Activated CD4-positive, alpha-beta T cell treated with anti-CD3 and anti-CD28 coated beads, Interleukin-2, amount 50 U/mL, for 24 hours (primary cell): ENCODE results near the gene PCCA.
"Not testable (repeated sequence)": the region's sequence is repeated elsewhere in the genome, so short reads cannot be mapped to it uniquely, and the experiment has no call there.

Source experiments
- DNase-seq, 2 donors: peaks; one replicate each; pipeline ENCODE4 v3.0.0-alpha.2; 2020; ENCODE audit warnings: low read depth in 1 of 2, low spot score in 1 of 2

Gene PCCA

DNA sequence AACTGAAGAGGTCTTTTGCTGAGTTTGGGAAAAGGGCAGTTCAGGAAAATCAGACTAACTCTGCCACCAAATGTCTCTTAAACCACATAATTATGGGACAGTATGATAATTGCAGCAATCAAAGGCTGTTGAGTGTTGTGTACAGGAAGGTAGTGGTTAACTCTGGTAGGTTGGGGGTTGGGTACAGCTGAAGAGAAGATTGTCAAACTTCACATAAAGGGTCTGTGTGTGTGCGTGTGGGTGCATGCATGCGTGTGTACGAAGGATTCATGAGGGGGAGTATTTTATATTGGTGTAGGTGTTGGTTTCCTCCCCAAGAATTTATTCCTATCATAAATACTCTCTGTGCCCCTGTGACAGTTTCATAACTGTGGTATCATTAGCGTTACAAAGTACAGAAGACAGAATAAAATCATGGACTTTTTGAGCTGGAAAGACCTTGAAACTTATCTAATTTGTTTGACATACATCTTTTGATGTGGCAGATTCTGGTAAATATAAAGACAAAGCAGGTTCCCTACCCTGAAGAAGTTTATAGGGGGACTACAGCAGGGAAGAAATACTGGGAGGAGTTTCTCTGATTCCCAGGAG lies 94.1 kb downstream of the PCCA start:
- DNase-seq, result no peak

DNA sequence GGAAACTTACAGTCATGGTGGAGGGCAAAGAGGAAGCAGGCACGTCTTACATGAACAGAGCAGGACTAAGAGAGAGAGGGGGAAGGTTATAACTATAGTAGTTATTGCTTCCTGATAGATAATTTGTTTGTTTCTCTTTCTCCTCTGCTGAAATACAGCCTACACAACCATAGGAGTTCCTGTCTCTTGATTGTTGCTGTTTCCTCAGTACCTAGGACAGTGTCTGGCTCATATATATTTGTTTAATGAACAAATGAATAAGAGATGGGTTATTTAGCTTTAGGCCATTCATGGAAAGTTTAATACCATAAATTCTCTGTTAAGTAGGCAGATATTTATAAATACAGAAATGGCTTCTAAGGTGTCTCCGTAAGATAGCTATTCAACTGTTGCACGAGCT lies 95.2 kb downstream of the PCCA start:
- no peak for DNase-seq

DNA sequence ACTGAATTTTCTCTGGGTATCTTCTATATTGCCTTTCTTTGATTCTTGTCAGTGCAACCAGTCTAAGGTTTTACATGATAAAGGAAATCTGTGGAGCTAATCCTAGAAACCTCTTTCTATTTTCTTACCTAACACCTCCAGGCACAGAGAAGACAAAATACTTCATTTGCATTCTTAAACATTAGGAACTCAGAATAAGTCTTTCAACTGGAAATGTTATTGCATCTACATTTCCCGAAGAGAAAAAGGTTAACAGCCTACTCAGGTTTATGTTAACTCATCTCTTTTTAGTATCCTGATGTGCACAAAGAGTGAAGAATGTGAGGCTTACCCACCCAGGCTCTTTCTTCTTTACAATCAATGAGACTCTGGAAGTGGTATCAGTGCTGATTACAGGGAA lies 106.7 kb downstream of the PCCA start:
- no peak for DNase-seq

DNA sequence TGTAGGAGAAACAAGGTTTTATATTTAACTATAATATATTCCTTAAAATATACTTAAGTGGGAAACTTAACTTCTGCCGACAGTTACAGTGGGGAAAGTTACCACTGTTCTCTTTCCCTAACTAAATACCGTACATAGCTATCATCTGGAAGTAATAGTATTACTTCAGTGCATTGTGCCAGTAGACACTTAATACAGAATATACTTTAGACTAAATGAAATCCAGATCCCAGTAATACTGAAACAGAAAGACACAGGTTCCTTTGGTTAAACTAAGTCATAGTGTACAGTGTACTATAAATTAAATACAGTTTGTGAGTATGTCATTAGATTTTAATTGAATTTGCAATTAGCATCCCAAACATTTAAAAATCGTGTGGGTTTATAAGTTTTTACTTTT lies 107.5 kb downstream of the PCCA start:
- DNase-seq, result no peak

DNA sequence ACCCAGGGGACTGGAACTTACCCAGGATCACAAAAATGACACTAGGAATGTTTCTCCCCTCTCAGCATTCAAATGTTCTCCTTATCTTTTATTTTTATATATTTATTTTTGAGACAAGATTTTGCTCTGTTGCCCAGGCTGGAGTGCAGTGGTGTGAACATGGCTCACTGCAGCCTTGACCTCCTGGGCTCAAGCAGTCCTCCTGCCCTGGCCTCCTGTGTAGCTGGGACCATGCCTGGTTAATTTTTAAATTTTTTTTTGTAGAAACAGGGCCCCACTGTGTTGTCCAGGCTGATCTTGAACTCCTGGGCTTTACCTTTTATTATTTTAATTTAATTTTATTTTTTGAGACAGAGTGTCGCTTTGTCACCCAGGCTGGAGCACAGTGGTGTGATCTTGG lies 108.2 kb downstream of the PCCA start:
- no peak for DNase-seq

DNA sequence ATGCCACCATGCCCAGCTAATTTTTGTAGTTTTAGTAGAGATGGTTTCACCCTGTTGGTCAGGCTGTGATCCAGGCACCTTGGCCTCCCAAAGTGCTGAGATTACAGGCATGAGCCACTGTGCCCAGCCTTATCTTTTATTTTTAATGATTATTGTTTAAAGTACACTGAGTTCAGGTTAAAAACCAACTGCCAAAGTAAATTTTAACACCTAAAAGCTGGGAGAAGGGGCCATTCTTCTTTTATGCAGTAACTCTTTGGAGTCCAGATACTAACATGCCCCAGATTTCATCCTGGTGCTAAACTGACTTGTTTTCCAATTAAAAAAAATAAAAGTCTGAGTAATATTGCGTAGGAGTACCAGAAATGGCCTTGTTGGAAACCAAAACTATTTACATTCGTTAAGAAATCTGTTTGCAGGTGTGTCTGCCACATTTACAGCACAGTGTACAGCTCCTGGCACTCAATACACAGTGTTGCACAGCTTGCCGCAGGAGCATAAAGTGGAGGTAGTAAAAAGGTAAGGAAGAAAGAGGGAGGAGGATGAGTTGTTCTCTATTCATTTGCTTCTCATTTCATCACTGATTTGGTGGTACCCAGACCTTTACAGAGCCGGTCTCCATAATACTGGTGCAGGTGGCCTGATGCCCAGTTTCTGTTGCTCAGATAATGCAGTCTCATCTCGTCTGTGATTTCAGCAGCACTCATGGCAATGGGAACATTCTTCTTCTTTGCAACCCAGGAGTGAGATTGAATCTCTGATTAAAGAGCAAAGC lies 108.9 kb downstream of the PCCA start:
- DNase-seq, result no peak

DNA sequence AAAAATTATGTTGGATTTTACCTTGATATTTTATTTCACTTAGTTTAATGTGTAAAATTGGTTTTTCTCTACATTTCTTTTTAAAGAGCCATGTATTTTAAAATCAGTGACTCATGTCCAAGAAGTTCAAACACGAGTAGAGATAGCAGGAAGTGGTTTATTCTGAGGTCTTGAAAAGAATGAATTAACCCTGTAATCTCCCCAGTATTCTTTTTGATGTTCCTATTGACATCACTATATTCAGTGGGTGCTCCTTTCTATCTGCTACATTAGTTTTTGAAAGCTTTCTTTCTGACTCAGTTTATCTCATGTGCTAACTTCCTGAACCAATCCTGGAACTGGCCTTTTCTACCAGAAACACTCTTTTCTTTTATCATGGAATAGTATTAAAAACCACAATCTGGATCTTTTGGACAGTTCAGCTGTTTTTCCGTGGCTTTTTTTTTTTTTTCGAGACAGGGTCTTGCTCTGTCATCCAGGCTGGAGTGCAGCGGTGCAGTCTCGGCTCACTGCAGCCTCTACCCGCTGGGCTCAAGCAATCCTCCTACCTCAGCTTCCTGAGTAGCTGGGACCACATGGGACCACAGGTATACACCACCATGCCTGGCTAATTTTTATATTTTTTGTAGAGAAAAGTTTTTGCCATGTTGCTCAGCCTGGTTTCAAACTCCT lies 114.9 kb downstream of the PCCA start:
- no peak for DNase-seq

DNA sequence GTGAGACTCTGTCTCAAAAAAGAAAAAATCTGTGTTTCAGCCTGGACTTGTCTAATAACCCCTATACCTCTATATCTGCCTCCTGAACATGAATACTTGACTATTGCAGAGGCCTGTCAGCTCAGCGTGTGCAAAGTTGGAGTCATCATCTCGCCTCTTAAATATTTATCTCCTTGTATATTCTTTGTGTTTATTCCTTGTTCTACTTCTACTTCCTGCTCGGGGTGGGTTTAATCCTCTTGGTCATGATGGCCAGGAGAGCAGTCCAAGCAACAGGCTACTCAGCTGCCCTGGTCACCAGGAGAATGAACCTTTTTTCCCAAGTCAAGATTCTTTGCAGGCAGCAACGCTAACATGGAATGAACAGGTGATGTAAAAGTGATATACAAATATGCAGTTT lies 119.1 kb downstream of the PCCA start:
- no peak for DNase-seq

DNA sequence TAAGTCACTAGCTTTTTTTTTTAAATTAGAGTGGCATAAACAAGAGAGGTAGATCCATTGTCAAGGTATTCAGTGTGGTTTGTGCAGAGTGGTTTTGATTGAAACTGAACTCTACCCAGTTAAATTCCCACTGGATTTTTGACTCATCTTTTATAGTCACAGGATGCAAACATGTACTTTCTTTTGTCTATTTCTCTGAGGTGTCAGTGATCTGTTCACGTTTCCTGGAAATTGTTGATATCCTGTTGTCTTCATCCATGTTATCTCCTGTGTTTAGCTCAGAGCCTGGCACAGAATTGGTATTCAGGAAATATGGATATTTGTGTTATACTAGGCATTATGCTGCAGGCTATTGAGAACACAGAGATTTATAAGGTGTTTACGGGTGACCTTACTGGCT lies 119.7 kb downstream of the PCCA start:
- DNase-seq, result no peak

DNA sequence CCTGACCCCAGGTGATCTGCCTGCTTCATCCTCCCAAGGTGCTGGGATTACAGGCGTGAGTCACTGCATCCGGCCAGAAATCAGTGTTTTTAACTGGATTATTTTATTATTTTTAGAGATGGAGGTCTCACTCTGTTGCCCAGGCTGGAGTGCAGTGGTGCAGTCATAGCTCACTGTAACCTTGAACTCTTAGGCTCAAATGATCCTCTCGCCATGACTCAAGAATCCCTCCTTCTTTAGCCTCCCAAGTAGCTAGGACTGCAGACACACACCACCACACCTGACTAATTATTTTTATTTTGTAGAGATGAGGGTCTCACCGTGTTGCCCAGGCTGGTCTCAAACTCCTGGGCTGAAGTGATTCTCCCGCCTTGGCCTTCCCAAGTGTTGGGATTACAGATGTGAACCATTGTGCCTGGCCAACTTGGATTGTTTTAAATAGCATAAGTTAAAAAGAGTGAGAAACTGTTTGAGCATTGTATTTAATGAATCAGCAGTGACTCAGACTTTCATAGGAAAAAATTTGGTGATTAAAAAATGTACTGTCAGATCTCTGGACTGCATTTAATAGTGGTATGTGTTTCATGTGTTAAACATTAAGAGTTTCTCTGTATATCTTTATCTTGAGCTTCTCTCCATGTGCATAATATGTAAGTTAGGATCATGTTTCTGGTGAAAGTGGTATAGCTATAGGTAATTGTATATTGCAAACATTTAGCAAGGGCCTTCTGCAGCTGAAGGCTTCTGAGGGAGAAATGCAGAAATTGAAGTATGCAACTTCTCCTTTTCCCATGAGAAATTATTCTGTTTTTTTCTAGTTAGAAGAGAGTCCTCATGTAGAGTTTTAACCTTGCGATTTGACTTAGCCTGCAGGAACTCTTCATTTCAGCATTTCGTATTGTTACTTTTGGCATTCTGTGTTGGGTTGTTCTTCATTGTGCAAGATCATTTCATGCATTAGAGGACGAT lies 121.2 kb downstream of the PCCA start:
- no peak for DNase-seq

DNA sequence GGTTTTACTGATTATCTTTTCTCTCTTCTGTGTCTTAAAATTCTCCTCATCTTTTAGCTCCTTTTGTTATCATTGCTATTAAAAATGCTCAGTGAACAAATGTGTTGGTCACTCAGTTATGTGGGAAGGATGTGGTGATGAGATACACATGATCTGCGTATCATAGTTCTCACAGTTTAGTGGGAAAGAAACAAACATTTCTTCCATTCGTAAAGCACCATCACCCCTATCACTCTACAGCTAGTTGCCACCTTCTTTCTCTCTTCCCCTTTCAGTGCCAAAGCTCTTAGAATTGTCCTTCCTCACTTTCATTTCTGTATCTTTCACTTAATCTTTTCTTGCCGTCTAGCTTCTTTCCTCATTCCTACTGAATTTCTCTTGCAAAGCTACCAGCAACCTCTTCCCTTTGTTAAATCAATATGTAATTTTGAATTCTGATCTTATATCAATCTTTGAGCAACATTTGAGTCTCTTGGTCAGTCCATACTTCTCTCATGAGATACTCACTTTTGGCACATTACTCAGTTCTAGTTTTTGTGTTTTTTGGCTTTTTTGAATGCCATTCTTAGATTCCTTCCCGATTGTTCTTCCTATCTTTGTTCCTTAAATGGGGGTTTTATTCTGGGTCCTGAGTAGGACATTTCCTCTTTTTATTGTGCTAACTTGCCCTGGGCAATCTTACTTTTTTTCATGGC lies 122.3 kb downstream of the PCCA start:
- no peak for DNase-seq

DNA sequence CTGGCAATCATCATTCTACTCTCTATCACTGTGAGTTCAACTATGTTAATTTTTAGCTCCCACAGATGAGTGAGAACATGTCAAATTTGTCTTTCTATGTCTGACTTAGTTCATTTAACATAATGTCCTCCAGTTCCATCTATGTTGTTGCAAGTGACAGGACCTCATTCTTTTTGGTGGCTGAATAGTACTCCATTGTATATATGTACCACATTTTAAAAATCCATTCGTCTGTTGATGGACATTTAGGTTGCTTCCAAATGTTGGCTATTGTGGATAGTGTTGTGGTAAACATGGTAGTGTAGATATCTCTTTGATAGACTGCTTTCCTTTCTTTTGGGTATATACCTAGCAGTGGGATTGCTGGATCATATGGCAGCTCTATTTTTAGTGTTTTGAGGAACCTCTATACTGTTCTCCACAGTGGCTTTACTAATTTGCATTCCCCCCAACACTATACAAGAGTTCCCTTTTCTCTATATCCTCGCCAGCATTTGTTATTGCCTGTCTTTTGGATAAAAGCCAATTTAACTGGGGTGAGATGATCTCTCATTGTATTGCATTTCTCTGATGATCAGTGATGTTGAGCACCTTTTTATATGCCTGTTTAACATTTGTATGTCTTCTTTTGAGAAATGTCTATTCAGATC lies 124.1 kb downstream of the PCCA start:
- DNase-seq, result no peak

DNA sequence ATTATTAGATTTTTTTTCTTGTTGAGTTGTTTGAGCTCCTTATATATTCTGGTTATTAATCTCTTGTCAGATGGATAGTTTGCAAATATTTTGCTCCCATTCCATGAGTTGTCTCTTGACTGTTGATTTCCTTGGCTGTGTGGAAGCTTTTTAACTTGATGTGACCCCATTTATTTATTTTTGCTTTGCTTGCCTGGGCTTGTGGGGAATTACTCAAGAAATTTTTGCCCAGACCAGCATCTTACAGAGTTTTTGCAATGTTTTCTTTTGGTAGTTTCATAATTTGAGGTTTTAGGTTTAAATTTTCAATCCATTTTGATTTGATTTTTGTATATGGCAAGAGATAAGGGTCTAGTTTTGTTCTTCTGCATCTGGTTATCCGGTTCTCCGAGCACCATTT lies 124.7 kb downstream of the PCCA start:
- no peak for DNase-seq

DNA sequence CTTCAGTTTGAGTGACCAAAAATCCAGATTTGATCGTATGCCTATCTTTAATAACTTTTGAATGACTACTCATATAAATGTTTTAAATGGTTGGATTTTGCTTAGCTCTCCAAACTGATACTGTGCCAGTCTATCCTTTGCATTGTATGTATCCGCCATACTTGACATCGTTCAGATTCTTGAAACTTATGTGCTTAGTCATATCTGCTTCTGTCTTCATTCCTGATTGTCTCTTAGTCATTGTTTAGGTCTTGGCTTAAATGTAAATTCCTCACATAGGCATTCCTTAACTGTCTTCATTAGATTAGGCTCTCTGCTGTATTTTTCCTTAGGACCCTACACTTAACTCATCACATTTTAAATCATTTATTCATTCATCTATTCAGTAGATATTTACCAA lies 126.0 kb downstream of the PCCA start:
- no peak for DNase-seq

DNA sequence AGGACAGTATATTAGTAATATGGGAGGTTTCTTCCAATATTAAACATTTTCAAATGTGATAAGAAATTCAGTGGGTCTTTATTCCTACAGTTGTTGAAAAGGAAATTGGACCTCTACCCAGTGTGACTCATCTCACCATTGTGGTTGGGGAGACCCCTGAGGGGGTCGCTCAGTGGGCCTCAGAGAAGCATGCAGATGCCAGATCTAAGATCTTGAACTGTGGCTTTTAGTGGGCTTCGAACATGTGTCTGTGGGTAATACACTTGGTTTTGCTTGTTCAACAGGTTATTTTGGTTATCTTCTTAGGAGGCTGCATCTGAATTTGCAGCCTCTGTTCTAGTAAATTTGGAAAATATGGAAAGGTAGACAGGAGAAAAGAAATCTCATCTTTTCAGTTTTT lies 132.3 kb downstream of the PCCA start:
- DNase-seq, result no peak

DNA sequence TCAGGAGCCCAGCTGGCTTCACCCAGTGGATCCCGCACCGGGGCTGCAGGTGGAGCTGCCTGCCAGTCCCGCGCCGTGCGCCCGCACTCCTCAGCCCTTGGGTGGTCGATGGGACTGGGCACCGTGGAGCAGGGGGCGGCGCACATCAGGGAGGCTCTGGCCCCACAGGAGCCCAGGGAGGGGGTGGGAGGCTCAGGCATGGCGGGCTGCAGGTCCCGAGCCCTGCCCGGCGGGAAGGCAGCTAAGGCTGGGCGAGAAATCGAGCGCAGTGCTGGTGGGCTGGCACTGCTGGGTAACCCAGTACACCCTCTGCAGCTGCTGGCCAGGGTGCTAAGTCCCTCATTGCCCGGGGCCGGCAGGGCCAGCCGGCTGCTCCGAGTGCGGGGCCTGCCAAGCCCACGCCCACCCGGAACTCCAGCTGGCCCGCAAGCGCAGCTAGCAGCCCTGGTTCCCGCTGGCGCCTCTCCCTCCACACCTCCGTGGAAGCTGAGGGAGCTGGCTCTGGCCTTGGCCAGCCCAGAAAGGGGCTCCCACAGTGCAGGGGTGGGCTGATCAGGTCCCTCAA lies 135.2 kb downstream of the PCCA start:
- not testable (repeated sequence) for DNase-seq

DNA sequence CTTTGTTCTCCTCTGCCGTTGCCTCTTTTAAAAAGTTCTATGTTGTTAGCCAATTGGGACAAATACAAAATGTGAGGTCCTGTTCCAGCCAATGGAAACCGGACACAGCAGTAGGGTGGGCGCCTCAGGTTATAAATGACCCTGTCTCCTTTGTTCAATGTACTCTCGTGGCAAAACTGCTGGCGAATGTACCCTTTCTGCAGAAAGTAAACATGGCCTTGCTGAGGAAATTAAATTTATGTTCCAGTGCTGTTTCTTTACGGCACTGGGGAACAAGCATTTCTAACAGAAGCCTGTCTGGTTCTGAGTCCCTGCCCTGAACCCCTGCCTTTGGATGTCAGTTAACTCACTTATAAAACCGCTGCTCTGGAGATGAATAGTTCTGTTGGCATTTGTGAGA lies 140.7 kb downstream of the PCCA start:
- DNase-seq, result no peak

DNA sequence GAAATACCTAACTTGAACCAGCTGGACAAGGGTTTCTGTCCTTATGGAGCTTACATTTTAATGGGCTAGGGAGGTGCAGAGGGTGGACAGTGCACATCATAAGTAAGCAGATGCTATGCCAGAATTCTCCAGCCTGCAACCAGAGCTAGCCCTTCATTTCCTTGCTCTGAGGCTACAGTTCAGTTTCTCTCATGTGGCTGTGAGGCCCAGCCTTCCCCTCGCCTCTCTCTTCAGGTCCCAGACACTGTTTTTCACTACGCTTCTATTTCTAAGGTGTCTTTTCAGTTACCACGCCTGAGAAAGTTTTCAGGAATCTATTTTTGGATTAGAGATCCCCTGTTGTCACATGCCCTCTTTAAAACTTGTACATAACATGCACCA lies 141.9 kb downstream of the PCCA start:
- DNase-seq, result no peak

DNA sequence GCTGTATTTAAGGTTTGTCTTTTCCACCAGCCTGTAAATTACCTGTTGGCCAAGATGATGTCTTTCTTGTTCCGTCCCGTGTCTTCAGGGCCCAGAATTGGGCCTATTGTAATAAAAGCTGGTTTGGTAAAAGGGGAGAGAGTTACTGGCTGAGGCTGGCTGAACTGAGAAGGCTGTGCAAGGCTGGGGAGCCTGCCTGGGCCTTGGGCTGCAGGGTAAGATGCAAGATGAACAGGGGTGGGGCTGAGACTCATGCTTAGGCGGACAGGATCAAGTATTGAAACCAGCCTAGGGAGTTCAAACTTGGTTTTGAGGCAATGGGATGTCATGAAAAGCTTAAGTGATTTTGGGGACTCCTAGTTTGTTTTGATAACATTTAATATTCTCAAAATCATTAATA lies 142.3 kb downstream of the PCCA start:
- DNase-seq, result no peak

DNA sequence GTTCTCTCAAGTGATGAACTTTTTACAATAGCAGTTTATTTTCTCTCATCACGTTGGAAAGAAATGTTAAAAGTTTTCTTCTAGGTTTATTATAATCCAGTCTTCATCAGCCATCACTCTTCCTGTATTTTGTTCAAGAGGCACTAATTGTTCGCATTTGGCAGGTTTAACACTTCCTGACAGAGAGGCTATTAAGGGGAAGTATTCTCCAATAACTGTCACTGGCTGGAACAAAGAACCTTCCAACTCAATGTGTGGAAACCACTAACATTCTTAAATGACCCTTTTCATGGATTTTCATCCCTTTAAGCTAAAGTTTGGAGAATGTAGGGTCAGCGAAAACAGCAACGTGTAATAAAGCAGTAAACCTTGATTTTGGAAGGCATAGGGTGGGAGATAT lies 145.1 kb downstream of the PCCA start:
- DNase-seq, result no peak
